Ovary (tissue), 9 donors: Measurements from ENCODE around the gene TSPAN2. TPM values are rescaled to one million over a fixed set of nuclear protein-coding genes. Genes with fewer than 3 reads are reported as not detected.

Experiments used
- DNase-seq, 5 donors: peaks; one replicate each; pipeline ENCODE4 v3.0.0-alpha.2; 2019 to 2020
- H3K27ac ChIP-seq, 2 donors: fragments of 200-600 bp; one replicate each; pipeline versions ENCODE4 v1.5.1 to v1.8.0; 2019 to 2022
- H3K27me3 ChIP-seq: fragments of 200-600 bp; one replicate; pipeline ENCODE4 v1.8.0; 2022
- H3K36me3 ChIP-seq: fragments of 200-600 bp; sonication (generic); one replicate; pipeline ENCODE4 v1.5.1; 2019
- H3K4me1 ChIP-seq: one replicate; pipeline ENCODE4 v1.8.1; 2013; ENCODE audit warnings: mild to moderate bottlenecking, moderate library complexity; ENCODE audit not compliant: insufficient read depth
- H3K4me3 ChIP-seq: fragments of 200-600 bp; sonication (generic); one replicate; pipeline ENCODE4 v1.5.1; 2017
- H3K9me3 ChIP-seq, 2 donors: fragments of 200-600 bp in 1 of 2; sonication (generic) in 1 of 2; one replicate each; pipeline versions ENCODE4 v1.5.1 to v1.8.1; 2013 to 2019; ENCODE audit warnings: mild to moderate bottlenecking in 1 of 2, moderate library complexity in 1 of 2
- CTCF ChIP-seq, 3 donors: fragments of 450-650 bp in 2 of 3; fragments of 200-600 bp in 1 of 3; IDR thresholded peaks; one replicate each; pipeline versions ENCODE4 v1.5.1 to v1.8.0; 2016 to 2022; ENCODE audit warnings: antibody characterized with exemption in 3 of 3, mild to moderate bottlenecking in 1 of 3
- EP300 ChIP-seq: sonication (generic); formaldehyde crosslinking; IDR thresholded peaks from one replicate; pipeline ENCODE4 v1.6.1; 2017; ENCODE audit warnings: antibody characterized with exemption
- POLR2A ChIP-seq: fragments of 450-650 bp; IDR thresholded peaks from one replicate; pipeline ENCODE4 v1.6.1; 2017; ENCODE audit warnings: antibody characterized with exemption, mild to moderate bottlenecking, moderate library complexity
- whole genome bisulfite sequencing, 3 donors: extraction: QIAGEN DNeasy Blood & Tissue Kit in 1 of 3; methylation state at CpG; one replicate each; pipeline versions ENCODE4 v1.1.5 to v1.1.7; 2013 to 2017; 5-methylcytosine and 5-hydroxymethylcytosine counted together
- intact Hi-C, 4 donors: fragments of 100-400 bp; cut with DNase I; formaldehyde crosslinking; loops; one replicate each; pipeline versions ENCODE4 v1.11.0 to v1.15.1; 2022 to 2023
- polyA plus RNA-seq, 2 donors: library from polyadenylated mRNA; stranded (reverse); fragments of 200-250 nt in 1 of 2; fragments of 350-450 nt in 1 of 2; fragmentation: Illumina TruSeq in 1 of 2; extraction: RNeasy Lipid Tissue Mini Kit (QIAGEN cat#74804) in 1 of 2; gene quantifications; one replicate each; pipeline ENCODE4 v1.2.3, GENCODE V29; 2013 to 2014
- total RNA-seq, 7 donors: library from RNA; depleted of rRNA in 2 of 7; stranded (reverse); fragments of >200 nt in 2 of 7; fragmentation: NEBNext Ultra II Directional in 3 of 7; extraction: Animal tissue kit (Norgen Biotek cat#: 25700) in 3 of 7; gene quantifications; one replicate each; pipeline versions ENCODE4 v1.1.0 to v1.2.4, GENCODE V29; 2016 to 2023
- donor health status: DM: no; HTN: no; CAD: no; lungs with moderate emphysema.
- donor health status: DM: no; HTN: no; CAD: no.
- donor health status: Bipolar disorder and iron deficiency.
- donor health status: DM: yes; HTN: yes; CAD: no.
- donor health status: DM: no; HTN: no; CAD: no.
- donor health status: DM: yes; HTN: yes; CAD: no.

The TSPAN2 gene
- total and polyA plus RNA-seq, 9 donors, result 1.7 to 21.4 (median 4.1) TPM

- Histone ChIP-seq H3K9me3 (no peaks in the 10 kb centered on the region), H3K36me3 (no peaks in the 10 kb centered on the region), H3K4me1 (no peaks in the 10 kb centered on the region), H3K27me3 (no peaks in the 10 kb centered on the region), H3K4me3 (peak overlapping the region; percentile 64), H3K27ac (no peak overlapping the region)
- WGBS, 3 donors, result 7 to 8% (median 8%) methylated on average over 24 to 25 of the region's 25 CpGs
- no peak for TF ChIP-seq CTCF (IDR thresholded peaks at IDR 0.05)
- TF ChIP-seq POLR2A, result no peak
- no peak for TF ChIP-seq EP300
- intact Hi-C loops, result no loop called here
- DNase-seq, result peak in 1 of 5 donors; percentile 18
These were observed 358 bp downstream of the TSPAN2 start for GRCh38 chr1:115088871-115089419.

- WGBS, 3 donors, result 77 to 83% (median 77%) methylated on average over 5 of the region's 5 CpGs
- Histone ChIP-seq H3K27me3 (no peaks in the 10 kb centered on the region), H3K27ac (no peak overlapping the region), H3K36me3 (no peaks in the 10 kb centered on the region), H3K9me3 (no peaks in the 10 kb centered on the region), H3K4me1 (no peaks in the 10 kb centered on the region), H3K4me3 (peak overlapping the region; percentile 64)
- TF ChIP-seq POLR2A, result no peak
- no peak for TF ChIP-seq EP300
- no peak for TF ChIP-seq CTCF (IDR thresholded peaks at IDR 0.05)
- intact Hi-C loops, result no loop called here
- no peak for DNase-seq
These were observed 1.1 kb downstream of the TSPAN2 start for GRCh38 chr1:115088115-115088778.

GRCh38 chr1:115086176-115086830, 3.0 kb downstream of the TSPAN2 start:
- DNase-seq, result no peak
- H3K4me3 ChIP-seq, result no peak overlapping the region

More at GRCh38 chr1:115086176-115086830, 3.0 kb downstream of the TSPAN2 start:
- H3K27me3 ChIP-seq, result no peaks in the 10 kb centered on the region
- H3K27ac ChIP-seq, result no peak overlapping the region
- no peaks in the 10 kb centered on the region for H3K4me1 ChIP-seq
- 79 to 91% (median 88%) methylated on average over 9 of the region's 9 CpGs for WGBS, 3 donors
- TF ChIP-seq POLR2A (no peak), CTCF (IDR thresholded peaks at IDR 0.05) (no peak), EP300 (no peak)
- H3K36me3 ChIP-seq, result no peaks in the 10 kb centered on the region
- no peaks in the 10 kb centered on the region for H3K9me3 ChIP-seq
- intact Hi-C loops, result no loop called here
